Measurements from ENCODE around the gene USP54. TPM values are rescaled to one million over a fixed set of nuclear protein-coding genes. Genes with fewer than 3 reads are reported as not detected.

USP54 gene
- polyA plus RNA-seq, 1 donor from 2014 or later, result 12.7 TPM

GRCh38 chr10:73609116-73609515 lies 18.0 kb upstream of the USP54 start:
- Histone ChIP-seq H3K79me2 (replicated peaks; ENCODE audit: insufficient read depth, low read length) (no peaks in the 10 kb centered on the region), H3K4me3 (ENCODE audit: low read length) (no peak overlapping the region), H3K36me3 (ENCODE audit: insufficient read depth, low read length) (no peaks in the 10 kb centered on the region), H3K27me3 (ENCODE audit: insufficient read depth, low read depth, low read length) (no peaks in the 10 kb centered on the region), H3K9me2 (ENCODE audit: insufficient read depth, low read length) (no peaks in the 10 kb centered on the region), H3F3A (ENCODE audit: insufficient read depth, low read length, poor library complexity, severe bottlenecking) (no peaks in the 10 kb centered on the region), H2AFZ (ENCODE audit: low read depth, low read length) (no peak overlapping the region), H3K9me3 (ENCODE audit: low read length) (no peaks in the 10 kb centered on the region), H4K20me1 (ENCODE audit: insufficient read depth) (no peaks in the 10 kb centered on the region), H3K4me2 (ENCODE audit: low read length) (no peak overlapping the region), H3K27ac (ENCODE audit: low read length) (no peak overlapping the region), H3K9ac (ENCODE audit: low read length) (no peak overlapping the region)
- no peak for TF ChIP-seq RAD21 (conservative IDR thresholded peaks at IDR 0.05)
- TF ChIP-seq EZH2 (IDR thresholded peaks at IDR 0.05; ENCODE audit: borderline replicate concordance, insufficient read depth, low read length, poor library complexity, severe bottlenecking), result no peak
- TF ChIP-seq CTCF (IDR thresholded peaks at IDR 0.05; ENCODE audit: poor library complexity, severe bottlenecking), result no peak
- TF ChIP-seq REST (IDR thresholded peaks at IDR 0.05; ENCODE audit: borderline replicate concordance), result no peak
- TF ChIP-seq EP300 (conservative IDR thresholded peaks at IDR 0.05; ENCODE audit: poor library complexity, severe bottlenecking), result no peak
- no peak for TF ChIP-seq MXI1 (conservative IDR thresholded peaks at IDR 0.05; ENCODE audit: poor library complexity, severe bottlenecking)
- TF ChIP-seq SMC3 (conservative IDR thresholded peaks at IDR 0.05; ENCODE audit: poor library complexity), result no peak
- no peak for TF ChIP-seq POLR2AphosphoS5 (IDR thresholded peaks at IDR 0.05)
- no peak for TF ChIP-seq TAF1 (IDR thresholded peaks at IDR 0.05; ENCODE audit: low read depth)

GRCh38 chr10:73601486-73601921 lies 10.4 kb upstream of the USP54 start:
- H3K27ac ChIP-seq (ENCODE audit: low read length), result peak overlapping the region; percentile 28
- H3K9ac ChIP-seq (ENCODE audit: low read length), result peak overlapping the region; percentile 10
- H3K4me2 ChIP-seq (ENCODE audit: low read length), result no peak overlapping the region

More at GRCh38 chr10:73601486-73601921, 10.4 kb upstream of the USP54 start:
- TF ChIP-seq MXI1 (conservative IDR thresholded peaks at IDR 0.05; ENCODE audit: poor library complexity, severe bottlenecking), result no peak
- TF ChIP-seq EP300 (conservative IDR thresholded peaks at IDR 0.05; ENCODE audit: poor library complexity, severe bottlenecking), result no peak
- TF ChIP-seq EZH2 (IDR thresholded peaks at IDR 0.05; ENCODE audit: borderline replicate concordance, insufficient read depth, low read length, poor library complexity, severe bottlenecking), result no peak
- no peak for TF ChIP-seq SMC3 (conservative IDR thresholded peaks at IDR 0.05; ENCODE audit: poor library complexity)
- TF ChIP-seq POLR2AphosphoS5 (IDR thresholded peaks at IDR 0.05), result no peak
- TF ChIP-seq CTCF (IDR thresholded peaks at IDR 0.05; ENCODE audit: poor library complexity, severe bottlenecking), result no peak
- no peak for TF ChIP-seq REST (IDR thresholded peaks at IDR 0.05; ENCODE audit: borderline replicate concordance)
- TF ChIP-seq RAD21 (conservative IDR thresholded peaks at IDR 0.05), result no peak
- TF ChIP-seq TAF1 (IDR thresholded peaks at IDR 0.05; ENCODE audit: low read depth), result no peak
- no peaks in the 10 kb centered on the region for H3K27me3 ChIP-seq (ENCODE audit: insufficient read depth, low read depth, low read length)
- H3K79me2 ChIP-seq (replicated peaks; ENCODE audit: insufficient read depth, low read length), result no peaks in the 10 kb centered on the region
- no peaks in the 10 kb centered on the region for H3K36me3 ChIP-seq (ENCODE audit: insufficient read depth, low read length)
- H3K9me2 ChIP-seq (ENCODE audit: insufficient read depth, low read length), result no peaks in the 10 kb centered on the region
- H3K9me3 ChIP-seq (ENCODE audit: low read length), result no peaks in the 10 kb centered on the region
- H2AFZ ChIP-seq (ENCODE audit: low read depth, low read length), result peak overlapping the region; percentile 43
- no peak overlapping the region for H3K4me3 ChIP-seq (ENCODE audit: low read length)
- H4K20me1 ChIP-seq (ENCODE audit: insufficient read depth), result no peaks in the 10 kb centered on the region
- no peaks in the 10 kb centered on the region for H3F3A ChIP-seq (ENCODE audit: insufficient read depth, low read length, poor library complexity, severe bottlenecking)

Measured in neural cell (in vitro differentiated cells).